Right cardiac atrium (tissue), 5 donors: ENCODE measurements around the gene FIG4. TPM values are rescaled to one million over a fixed set of nuclear protein-coding genes. Genes with fewer than 3 reads are reported as not detected.
"Not testable (repeated sequence)": the region's sequence is repeated elsewhere in the genome, so short reads cannot be mapped to it uniquely, and the experiment has no call there.

Source experiments
- ATAC-seq, 2 donors: fragments of 200-7000 bp; cut with Tn5 transposase; one replicate each; pipeline versions ENCODE4 v1.8.0 to v1.9.1; 2020; ENCODE audit warnings: moderate library complexity in 2 of 2, mild to moderate bottlenecking in 1 of 2
- DNase-seq, 3 donors: peaks; one replicate each; pipeline ENCODE4 v3.0.0-alpha.2; 2020
- H3K27ac ChIP-seq: one replicate; pipeline ENCODE4 v1.5.1; 2013; ENCODE audit warnings: mild to moderate bottlenecking, low read length, control low read depth, moderate library complexity
- H3K27me3 ChIP-seq: one replicate; pipeline ENCODE4 v1.6.1; 2013; ENCODE audit not compliant: control insufficient read depth, insufficient read depth
- H3K4me1 ChIP-seq: one replicate; pipeline ENCODE4 v1.6.1; 2013; ENCODE audit warnings: low read length; ENCODE audit not compliant: control insufficient read depth, insufficient read depth
- H3K4me3 ChIP-seq: one replicate; pipeline ENCODE4 v1.5.1; 2013; ENCODE audit warnings: low read length, control low read depth
- H3K9me3 ChIP-seq: one replicate; pipeline ENCODE4 v1.6.1; 2013; ENCODE audit warnings: low read length; ENCODE audit not compliant: control insufficient read depth
- WGBS: extraction: QIAGEN DNeasy Blood & Tissue Kit; methylation state at CpG from one replicate; pipeline ENCODE4 v1.1.7; 2013; 5-methylcytosine and 5-hydroxymethylcytosine counted together
- intact Hi-C, 4 donors: fragments of 100-400 bp; cut with DNase I; formaldehyde crosslinking; loops; one replicate each; pipeline versions ENCODE4 v1.11.0 to v1.14.0; 2022 to 2023
- polyA plus RNA-seq: library from polyadenylated mRNA; stranded (reverse); fragments of 200-250 nt; gene quantifications from one replicate; pipeline ENCODE4 v1.2.3, GENCODE V29; 2013
- total RNA-seq, 4 donors: library from RNA; stranded (reverse); fragmentation: NEBNext Ultra II Directional; extraction: Animal tissue kit (Norgen Biotek cat#: 25700); gene quantifications; one replicate each; pipeline ENCODE4 v1.2.1, GENCODE V29; 2021
- donor health status: healthy with polysubstance abuse.
- donor health status: DM: no; HTN: yes; CAD: no.
- donor health status: DM: no; HTN: no; CAD: no.
- donor health status: DM: no; HTN: yes; CAD: no; lungs with severe emphysema.
- donor health status: DM: yes; HTN: yes; CAD: no.

FIG4 gene
- total and polyA plus RNA-seq, 5 donors: 6.4 to 10.8 (median 9.2) TPM

DNA sequence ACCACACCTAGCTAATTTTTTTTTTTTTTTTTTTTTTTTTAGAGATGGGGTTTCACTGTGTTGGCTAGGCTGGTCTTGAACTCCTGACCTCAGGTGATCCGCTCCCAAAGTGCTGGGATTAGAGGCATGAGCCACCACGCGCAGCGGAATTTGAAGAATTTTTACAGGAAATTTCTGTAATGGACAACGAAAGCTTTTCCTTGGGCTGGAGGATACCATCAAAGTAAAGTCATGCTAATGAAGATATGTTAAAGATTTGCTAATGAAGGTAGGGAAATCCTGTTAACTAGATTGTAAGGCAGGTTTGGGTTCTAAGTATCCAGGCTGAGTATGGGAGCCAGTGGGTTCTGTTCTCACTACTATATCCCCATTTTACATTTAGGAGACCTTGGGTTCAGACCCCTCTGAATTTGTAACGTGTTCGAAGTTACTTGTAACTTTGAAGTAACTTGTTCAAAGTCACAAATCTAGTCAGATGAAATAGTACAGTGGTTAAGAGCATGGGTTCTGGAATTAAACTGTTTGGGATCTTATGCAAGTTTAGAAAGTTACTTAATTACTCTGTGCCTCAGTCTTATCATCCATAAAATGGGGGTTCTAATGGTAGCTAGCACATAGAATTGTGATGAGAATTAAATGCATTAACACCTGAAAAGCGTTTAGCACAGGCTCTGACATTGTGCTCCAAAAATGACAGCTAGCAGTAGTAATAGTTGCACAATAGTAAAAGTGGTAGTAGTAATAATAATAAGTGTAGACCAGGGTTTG, 163.6 kb downstream of the FIG4 start:
- ATAC-seq (no peak), DNase-seq (no peak)
- no peaks in the 10 kb centered on the region for H3K27me3 ChIP-seq
- intact Hi-C loops: no loop called here
- H3K27ac ChIP-seq: no peak overlapping the region
- no peaks in the 10 kb centered on the region for H3K9me3 ChIP-seq
- H3K4me1 ChIP-seq: no peaks in the 10 kb centered on the region
- no peak overlapping the region for H3K4me3 ChIP-seq
- WGBS: 81% methylated on average over 8 of the region's 8 CpGs

DNA sequence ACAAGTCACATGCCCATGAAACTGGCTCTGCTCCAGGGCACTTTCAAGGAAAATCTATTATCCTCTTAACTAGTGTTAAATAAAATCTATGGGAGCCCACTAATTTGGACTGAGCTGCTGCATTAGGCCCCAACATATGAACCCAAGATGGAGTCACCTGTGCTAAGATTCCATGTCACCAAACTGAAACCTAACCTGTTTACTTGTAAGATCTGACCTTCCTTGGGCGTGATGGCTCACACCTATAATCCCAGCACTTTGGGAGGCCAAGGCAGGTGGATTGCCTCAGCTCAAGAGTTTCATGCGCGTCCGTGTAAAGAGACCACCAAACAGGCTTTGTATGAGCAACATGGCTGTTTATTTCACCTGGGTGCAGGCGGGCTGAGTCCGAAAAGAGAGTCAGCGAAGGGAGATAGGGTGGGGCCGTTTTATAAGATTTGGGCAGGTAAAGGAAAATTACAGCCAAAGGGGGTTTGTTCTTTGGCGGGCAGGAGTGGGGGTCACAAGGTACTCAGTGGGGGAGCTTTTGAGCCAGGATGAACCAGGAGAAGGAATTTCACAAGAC, 164.5 kb downstream of the FIG4 start:
- H3K4me1 ChIP-seq, H3K9me3 ChIP-seq, H3K27me3 ChIP-seq, DNase-seq, H3K4me3 ChIP-seq, H3K27ac ChIP-seq, intact Hi-C loops, ATAC-seq: not testable (repeated sequence)
- 92% methylated on average over 9 of the region's 9 CpGs for WGBS

DNA sequence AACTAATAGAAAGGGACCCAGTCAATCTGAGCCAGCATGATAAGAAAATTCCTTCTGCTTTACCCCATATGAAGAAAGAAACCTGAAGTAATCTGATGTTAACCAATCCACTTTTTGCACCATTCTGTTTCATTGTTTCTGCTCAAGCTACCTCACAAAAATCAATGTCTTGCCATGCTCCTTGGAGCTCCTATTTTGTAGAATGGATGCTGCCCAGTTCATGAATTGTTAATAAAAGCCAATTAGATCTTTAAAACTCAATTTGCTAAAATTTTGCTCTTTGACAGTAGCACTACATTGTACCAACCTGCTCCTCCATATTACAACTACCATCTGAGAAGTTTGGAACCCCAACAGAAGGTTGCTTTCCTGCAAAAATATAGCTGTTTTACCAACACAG, 170.8 kb downstream of the FIG4 start:
- Histone ChIP-seq H3K9me3 (no peaks in the 10 kb centered on the region), H3K27ac (no peak overlapping the region), H3K4me1 (no peaks in the 10 kb centered on the region), H3K27me3 (no peaks in the 10 kb centered on the region), H3K4me3 (no peak overlapping the region)
- DNase-seq: no peak
- intact Hi-C loops: no loop called here
- ATAC-seq: no peak

DNA sequence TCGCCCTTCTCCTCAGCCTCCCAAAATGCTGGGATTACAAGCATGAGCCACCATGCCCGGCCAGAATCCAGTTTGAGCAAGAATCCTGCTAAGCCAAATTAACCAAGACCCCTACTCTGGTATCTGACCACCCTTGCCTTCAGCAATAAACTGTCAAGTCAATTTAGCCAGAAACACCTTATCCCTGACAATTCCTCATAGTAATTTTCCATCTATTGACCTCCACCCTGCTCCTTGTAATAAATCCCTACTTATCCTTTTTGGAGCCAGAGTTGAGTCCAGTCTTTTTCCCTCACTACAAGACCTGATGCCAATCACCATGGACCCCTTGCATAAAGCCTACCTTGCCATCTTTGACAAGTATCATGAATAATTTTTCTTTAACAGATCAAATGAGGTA, 173.0 kb downstream of the FIG4 start:
- H3K27me3 ChIP-seq: no peaks in the 10 kb centered on the region
- ATAC-seq (no peak), DNase-seq (no peak)
- H3K27ac ChIP-seq: no peak overlapping the region
- 89% methylated on average over 2 of the region's 2 CpGs for WGBS
- intact Hi-C loops: no loop called here
- no peak overlapping the region for H3K4me3 ChIP-seq
- no peaks in the 10 kb centered on the region for H3K9me3 ChIP-seq
- H3K4me1 ChIP-seq: peaks cover 2% of the 10 kb centered on the region

DNA sequence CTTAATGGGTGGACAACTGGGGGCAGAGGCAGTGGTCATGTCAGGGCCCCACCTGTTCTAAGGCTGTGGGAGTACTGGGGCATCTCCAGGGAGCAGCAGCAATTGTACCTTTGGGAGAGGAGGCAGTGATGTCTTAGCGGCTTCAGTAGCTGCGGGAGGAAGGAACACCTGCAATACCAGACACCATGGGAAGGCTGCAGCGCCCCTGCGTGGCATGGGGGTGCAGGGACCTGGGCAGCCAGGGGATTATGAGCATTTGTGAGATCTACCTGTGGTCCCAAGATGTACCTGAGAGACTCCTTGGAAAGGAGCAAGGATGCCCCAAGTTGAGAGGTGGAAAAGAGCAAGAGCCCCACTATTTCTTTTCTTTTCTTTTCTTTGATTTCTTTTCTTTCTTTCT, 174.9 kb downstream of the FIG4 start:
- WGBS: 80% methylated on average over 4 of the region's 4 CpGs
- no peaks in the 10 kb centered on the region for H3K27me3 ChIP-seq

DNA sequence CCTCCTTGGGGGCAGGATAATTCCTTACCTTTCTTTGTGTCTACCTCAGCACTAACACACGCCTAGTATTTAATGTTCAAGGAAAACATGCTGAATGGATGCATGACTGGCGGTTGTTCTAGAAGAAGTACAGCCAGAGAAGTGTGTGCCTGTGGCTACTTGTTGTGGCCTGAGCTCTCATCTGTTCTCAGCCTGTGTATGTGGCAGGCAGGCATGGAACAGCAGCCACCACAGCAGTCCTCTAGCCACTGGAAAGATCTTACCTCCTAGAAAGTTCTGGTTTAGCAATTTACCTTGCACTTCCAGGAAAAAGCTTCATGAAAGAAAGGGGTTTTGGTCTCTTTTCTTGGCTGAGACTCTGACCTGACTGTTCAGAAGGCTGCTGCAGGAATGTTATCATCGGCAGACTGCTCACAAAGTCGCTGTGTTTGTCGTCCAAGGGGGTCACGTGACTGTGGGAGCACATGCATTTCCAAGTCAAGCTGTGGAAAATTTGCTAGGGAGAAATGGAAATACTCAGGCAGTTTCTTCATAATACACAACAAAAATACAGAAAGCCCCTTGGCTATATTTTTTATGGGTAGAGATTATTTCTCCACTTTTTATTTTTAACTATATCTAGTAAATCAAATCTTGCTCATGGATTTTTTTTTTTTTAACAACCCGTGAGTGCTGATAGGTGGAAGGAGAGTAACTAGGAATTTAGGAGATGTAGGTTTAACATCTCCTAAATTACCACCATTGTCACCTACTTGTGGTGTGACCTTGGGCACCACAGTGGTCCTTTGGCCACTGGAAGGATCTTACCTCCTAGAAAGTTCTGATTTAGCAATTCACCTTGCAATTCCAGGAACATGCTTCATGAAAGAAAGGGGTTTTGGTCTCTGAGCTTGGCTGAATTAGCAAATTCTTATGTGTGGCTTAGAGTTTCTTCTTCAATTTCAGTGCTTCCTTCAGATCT, 176.2 kb downstream of the FIG4 start:
- Histone ChIP-seq H3K27ac (no peak overlapping the region), H3K9me3 (no peaks in the 10 kb centered on the region), H3K4me3 (no peak overlapping the region), H3K4me1 (peaks cover 2% of the 10 kb centered on the region), H3K27me3 (no peaks in the 10 kb centered on the region)
- 27% methylated on average over 7 of the region's 7 CpGs for WGBS
- DNase-seq: peak; percentile 64 to 83 (median 78)
- intact Hi-C loops: no loop called here
- ATAC-seq: peak; percentile 72 to 81

More for the DNA sequence above, 174.9 kb downstream of the FIG4 start:
- intact Hi-C loops: no loop called here
- ATAC-seq (no peak), DNase-seq (no peak)
- H3K9me3 ChIP-seq: no peaks in the 10 kb centered on the region
- H3K27ac ChIP-seq: no peak overlapping the region
- peaks cover 2% of the 10 kb centered on the region for H3K4me1 ChIP-seq
- H3K4me3 ChIP-seq: no peak overlapping the region

DNA sequence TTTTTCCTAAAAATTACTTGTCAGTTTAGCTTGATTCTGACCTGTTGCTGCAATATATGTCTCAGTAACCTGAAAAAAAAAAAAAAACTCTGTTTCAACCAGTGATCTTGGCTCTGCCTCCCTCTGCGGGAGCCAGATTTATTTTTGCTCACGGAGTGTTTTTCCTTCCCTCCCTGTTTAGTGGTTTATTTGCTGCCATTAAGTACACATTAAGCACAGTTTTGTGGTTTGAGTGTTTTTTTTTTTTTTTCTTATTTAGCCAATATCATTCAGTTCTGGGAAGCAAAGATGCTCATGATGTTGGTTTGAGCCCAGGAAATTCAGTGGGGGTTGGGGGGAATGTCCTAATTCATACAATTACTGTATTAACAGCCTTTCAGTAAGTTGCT, 176.9 kb downstream of the FIG4 start:
- H3K27me3 ChIP-seq: no peaks in the 10 kb centered on the region
- WGBS: 0% methylated on average over 2 of the region's 2 CpGs
- peaks cover 6% of the 10 kb centered on the region for H3K4me1 ChIP-seq
- intact Hi-C loops: no loop called here
- H3K4me3 ChIP-seq: no peak overlapping the region
- DNase-seq: no peak
- peak in 1 of 2 donors; percentile 35 for ATAC-seq
- no peaks in the 10 kb centered on the region for H3K9me3 ChIP-seq
- no peak overlapping the region for H3K27ac ChIP-seq

DNA sequence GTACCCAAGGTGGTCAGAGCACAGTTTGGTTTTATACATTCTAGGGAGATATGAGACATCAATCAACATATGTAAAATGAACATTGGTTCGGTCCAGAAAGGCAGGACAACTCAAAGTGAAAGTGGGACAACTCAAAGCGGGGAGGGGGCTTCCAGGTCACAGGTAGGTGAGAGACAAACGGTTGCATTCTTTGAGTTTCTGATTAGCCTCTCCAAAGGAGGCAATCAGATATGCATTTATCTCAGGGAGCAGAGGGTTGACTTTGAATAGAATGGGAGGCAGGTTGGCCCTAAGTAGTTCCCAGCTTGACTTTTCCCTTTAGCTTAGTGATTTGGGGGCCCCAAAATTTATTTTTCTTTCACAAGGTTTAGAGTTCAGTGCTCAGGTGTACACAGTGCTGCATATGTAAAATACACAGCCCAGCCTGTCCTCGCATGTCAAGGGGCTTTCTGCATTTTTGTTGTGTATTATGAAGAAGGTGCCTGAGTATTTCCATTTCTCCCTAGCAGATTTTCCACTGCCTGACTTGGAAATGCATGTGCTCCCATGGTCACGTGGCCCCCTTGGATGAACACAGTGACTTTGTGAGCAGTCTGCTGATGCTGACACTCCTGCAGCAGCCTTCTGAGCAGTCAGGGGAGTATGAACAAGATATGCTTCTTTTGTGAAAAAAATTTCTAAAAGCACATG, 178.4 kb downstream of the FIG4 start:
- 53% methylated on average over 5 of the region's 5 CpGs for WGBS
- H3K9me3 ChIP-seq, H3K4me3 ChIP-seq, intact Hi-C loops, H3K4me1 ChIP-seq, H3K27me3 ChIP-seq, H3K27ac ChIP-seq: not testable (repeated sequence)
- ATAC-seq (peak in 1 of 2 donors; percentile 46), DNase-seq (peak in 2 of 3 donors; percentile 24 to 69)

DNA sequence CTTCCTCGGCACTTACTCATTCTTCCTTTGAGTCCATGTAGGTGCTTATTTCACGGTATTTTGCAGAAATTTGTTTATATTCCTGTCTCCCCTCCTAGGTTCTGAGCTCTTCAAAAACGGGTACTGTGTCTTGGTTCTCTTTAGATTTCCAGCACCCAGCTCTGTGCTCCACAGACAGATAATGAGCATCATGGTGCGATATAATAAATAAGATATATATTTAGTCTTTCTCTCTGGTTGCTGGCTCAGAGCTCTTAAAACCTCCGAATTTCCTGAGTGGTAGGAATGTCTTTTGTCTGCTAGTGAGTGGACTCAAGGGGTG, 179.0 kb downstream of the FIG4 start:
- intact Hi-C loops: no loop called here
- Histone ChIP-seq H3K27ac (no peak overlapping the region), H3K9me3 (no peaks in the 10 kb centered on the region), H3K4me3 (no peak overlapping the region), H3K27me3 (no peaks in the 10 kb centered on the region), H3K4me1 (peaks cover 6% of the 10 kb centered on the region)
- DNase-seq: no peak
- no peak for ATAC-seq
- WGBS: 65% methylated on average over 5 of the region's 5 CpGs

DNA sequence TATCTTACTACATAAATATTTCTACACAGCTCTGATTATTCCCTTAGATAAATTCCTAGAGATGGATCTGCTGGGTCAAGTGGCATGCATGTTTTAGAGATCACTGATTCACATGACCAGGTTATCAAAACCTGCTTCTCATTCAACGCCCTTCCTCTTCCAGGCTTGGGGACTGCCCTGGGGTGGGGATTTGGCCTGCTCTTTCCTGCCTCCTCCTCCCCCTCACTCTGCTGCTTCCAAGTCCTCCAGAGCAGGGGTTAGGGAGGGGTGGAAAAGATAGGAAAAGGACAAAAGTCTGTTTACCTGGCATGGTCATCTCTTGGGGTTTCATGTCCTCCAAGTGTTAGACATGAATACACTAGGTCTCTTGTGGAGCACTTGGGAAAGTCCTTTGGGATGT, 181.5 kb downstream of the FIG4 start:
- ATAC-seq: peak; percentile 58 to 88
- intact Hi-C loops: no loop called here
- peaks cover 6% of the 10 kb centered on the region for H3K4me1 ChIP-seq

More for the DNA sequence above, 181.5 kb downstream of the FIG4 start:
- Histone ChIP-seq H3K4me3 (no peak overlapping the region), H3K27me3 (no peaks in the 10 kb centered on the region), H3K27ac (no peak overlapping the region), H3K9me3 (no peaks in the 10 kb centered on the region)
- no peak for DNase-seq
- WGBS: 46% methylated on average over 1 of the region's 1 CpG
